HG03095 (cell line): ENCODE results near the gene MAPRE3.
"Not testable (repeated sequence)": the region's sequence is repeated elsewhere in the genome, so short reads cannot be mapped to it uniquely, and the experiment has no call there.

ENCODE experiments used
- ATAC-seq: cut with Tn5 transposase; IDR thresholded peaks from one replicate; pipeline ENCODE4 v1.9.1; 2021; ENCODE audit warnings: moderate library complexity; ENCODE audit not compliant: unreplicated experiment

The MAPRE3 gene

GRCh38 chr2:27065128-27065527 is 94.7 kb downstream of the MAPRE3 start:
- ATAC-seq, result no peak

GRCh38 chr2:27067385-27067784 is 96.9 kb downstream of the MAPRE3 start:
- ATAC-seq, result no peak

GRCh38 chr2:27069436-27069835 is 99.0 kb downstream of the MAPRE3 start:
- no peak for ATAC-seq

- no peak for ATAC-seq
Measured at GRCh38 chr2:27069961-27070618, 99.7 kb downstream of the MAPRE3 start.

- ATAC-seq, result peak; percentile 3
Measured at GRCh38 chr2:27070653-27071276, 100.3 kb downstream of the MAPRE3 start.

GRCh38 chr2:27071277-27071989 is 101.0 kb downstream of the MAPRE3 start, which contains the start of gene OST4:
TSS of gene OST4 (minus strand) at chr2:27071654.
- peak; percentile 76 for ATAC-seq

- no peak for ATAC-seq
Measured at GRCh38 chr2:27071990-27072830, 101.8 kb downstream of the MAPRE3 start.

- ATAC-seq, result no peak
Measured at GRCh38 chr2:27072920-27073319, 102.5 kb downstream of the MAPRE3 start.

- no peak for ATAC-seq
Measured at GRCh38 chr2:27073782-27074181, 103.3 kb downstream of the MAPRE3 start.

GRCh38 chr2:27074738-27075565 is 104.5 kb downstream of the MAPRE3 start:
- no peak for ATAC-seq

GRCh38 chr2:27075566-27075871 is 105.1 kb downstream of the MAPRE3 start:
- not testable (repeated sequence) for ATAC-seq

- ATAC-seq, result no peak
Measured at GRCh38 chr2:27076323-27076722, 105.9 kb downstream of the MAPRE3 start.
